HG02571 (cell line): ENCODE measurements around the gene B9D1.

Source experiments
- ATAC-seq: cut with Tn5 transposase; IDR thresholded peaks from one replicate; pipeline ENCODE4 v1.9.1; 2021; ENCODE audit warnings: mild to moderate bottlenecking, moderate library complexity; ENCODE audit not compliant: unreplicated experiment

The B9D1 gene

GRCh38 chr17:19306160-19307111, 56.1 kb downstream of the B9D1 start:
- ATAC-seq = peak; percentile 80

- ATAC-seq = no peak
Observed at GRCh38 chr17:19305761-19306159, 56.8 kb downstream of the B9D1 start.

- ATAC-seq = no peak
Observed at GRCh38 chr17:19305256-19305655, 57.3 kb downstream of the B9D1 start.

GRCh38 chr17:19304751-19305150, 57.8 kb downstream of the B9D1 start:
- ATAC-seq = no peak

GRCh38 chr17:19304209-19304608, 58.3 kb downstream of the B9D1 start:
- ATAC-seq = no peak

- no peak for ATAC-seq
Observed at GRCh38 chr17:19303367-19303776, 59.2 kb downstream of the B9D1 start.

GRCh38 chr17:19302791-19303331, 59.7 kb downstream of the B9D1 start:
- ATAC-seq = no peak

- ATAC-seq = no peak
Observed at GRCh38 chr17:19301973-19302372, 60.5 kb downstream of the B9D1 start.

- no peak for ATAC-seq
Observed at GRCh38 chr17:19301274-19301951, 61.1 kb downstream of the B9D1 start.

- ATAC-seq = no peak
Observed at GRCh38 chr17:19299866-19300265, 62.7 kb downstream of the B9D1 start.

- no peak for ATAC-seq
Observed at GRCh38 chr17:19299214-19299747, 63.2 kb downstream of the B9D1 start.

GRCh38 chr17:19298569-19299213, 63.8 kb downstream of the B9D1 start:
- ATAC-seq = no peak

- ATAC-seq = no peak
Observed at GRCh38 chr17:19296786-19297778, 65.4 kb downstream of the B9D1 start.

GRCh38 chr17:19295473-19296135, 66.9 kb downstream of the B9D1 start:
- no peak for ATAC-seq

- no peak for ATAC-seq
Observed at GRCh38 chr17:19294443-19294842, 68.1 kb downstream of the B9D1 start.
